Activated CD4-positive, alpha-beta T cell treated with anti-CD3 and anti-CD28 coated beads, Interleukin-2, amount 10 ng/mL, durations not matched to agents 24 days and 14 days (primary cell): ENCODE measurements around the gene KLF9. TPM values are rescaled to one million over a fixed set of nuclear protein-coding genes. Genes with fewer than 3 reads are reported as not detected.

ENCODE experiments used
- DNase-seq: peaks from one replicate; pipeline ENCODE4 v3.0.0; 2022
- H3K27ac Mint-ChIP-seq: one replicate; pipeline ENCODE4 v1.8.0; 2022; ENCODE audit warnings: mild to moderate bottlenecking, mixed read lengths
- H3K27me3 Mint-ChIP-seq: one replicate; pipeline ENCODE4 v1.8.0; 2022; ENCODE audit warnings: mixed read lengths
- H3K36me3 Mint-ChIP-seq: one replicate; pipeline ENCODE4 v1.8.0; 2022; ENCODE audit warnings: low read depth, mild to moderate bottlenecking, mixed read lengths
- H3K4me1 Mint-ChIP-seq: one replicate; pipeline ENCODE4 v1.8.0; 2021; ENCODE audit warnings: mixed read lengths
- H3K4me3 Mint-ChIP-seq: one replicate; pipeline ENCODE4 v1.8.0; 2022; ENCODE audit warnings: mild to moderate bottlenecking, moderate library complexity, mixed read lengths
- H3K9me3 Mint-ChIP-seq: one replicate; pipeline ENCODE4 v1.8.0; 2021; ENCODE audit warnings: mixed read lengths
- intact Hi-C: fragments of 100-400 bp; cut with micrococcal nuclease; formaldehyde crosslinking; loops from one replicate; pipeline ENCODE4 v1.15.1; 2023
- total RNA-seq: library from RNA; stranded (reverse); gene quantifications from 2 replicates; pipeline ENCODE4 v1.2.3, GENCODE V29; 2022

KLF9 gene
- total RNA-seq, 1 donor from 2014 or later, result 16.3 TPM

- DNase-seq, result peak; percentile 96
- peak overlapping the region; percentile 97 for H3K27ac Mint-ChIP-seq
- H3K4me1 Mint-ChIP-seq, result peaks cover 51% of the 10 kb centered on the region
- H3K36me3 Mint-ChIP-seq, result no peaks in the 10 kb centered on the region
- intact Hi-C loops, result loop anchor here (5.0 to 10.0 kb wide), 6 partner anchors 597 to 1946 kb away; partner anchors contain the start of genes ABHD17B, C9orf85, CFAP95 and TJP2
- H3K27me3 Mint-ChIP-seq, result no peaks in the 10 kb centered on the region
- H3K4me3 Mint-ChIP-seq, result peak overlapping the region; percentile 89
- no peaks in the 10 kb centered on the region for H3K9me3 Mint-ChIP-seq
These were observed 4.5 kb upstream of the KLF9 start for GRCh38 chr9:70418822-70419555.

GRCh38 chr9:70415476-70415875 lies 1.0 kb upstream of the KLF9 start:
- no peak for DNase-seq
- intact Hi-C loops, result loop anchor here (5.0 to 10.0 kb wide), 6 partner anchors 593 to 1949 kb away; partner anchors contain the start of genes ABHD17B, C9orf85, CFAP95 and TJP2
- H3K27me3 Mint-ChIP-seq, result no peaks in the 10 kb centered on the region
- H3K4me1 Mint-ChIP-seq, result peaks cover 43% of the 10 kb centered on the region
- H3K4me3 Mint-ChIP-seq, result peak overlapping the region; percentile 100
- H3K9me3 Mint-ChIP-seq, result no peaks in the 10 kb centered on the region
- H3K36me3 Mint-ChIP-seq, result peaks cover 11% of the 10 kb centered on the region
- no peak overlapping the region for H3K27ac Mint-ChIP-seq

GRCh38 chr9:70415041-70415440 lies 584 bp upstream of the KLF9 start:
- H3K9me3 Mint-ChIP-seq, result no peaks in the 10 kb centered on the region
- H3K27ac Mint-ChIP-seq, result no peak overlapping the region
- intact Hi-C loops, result loop anchor here (5.0 to 10.0 kb wide), 6 partner anchors 593 to 1950 kb away; partner anchors contain the start of genes ABHD17B, C9orf85, CFAP95 and TJP2
- H3K27me3 Mint-ChIP-seq, result no peaks in the 10 kb centered on the region
- peak overlapping the region; percentile 100 for H3K4me3 Mint-ChIP-seq
- peaks cover 11% of the 10 kb centered on the region for H3K36me3 Mint-ChIP-seq
- peak; percentile 46 for DNase-seq
- peaks cover 44% of the 10 kb centered on the region for H3K4me1 Mint-ChIP-seq

DNA sequence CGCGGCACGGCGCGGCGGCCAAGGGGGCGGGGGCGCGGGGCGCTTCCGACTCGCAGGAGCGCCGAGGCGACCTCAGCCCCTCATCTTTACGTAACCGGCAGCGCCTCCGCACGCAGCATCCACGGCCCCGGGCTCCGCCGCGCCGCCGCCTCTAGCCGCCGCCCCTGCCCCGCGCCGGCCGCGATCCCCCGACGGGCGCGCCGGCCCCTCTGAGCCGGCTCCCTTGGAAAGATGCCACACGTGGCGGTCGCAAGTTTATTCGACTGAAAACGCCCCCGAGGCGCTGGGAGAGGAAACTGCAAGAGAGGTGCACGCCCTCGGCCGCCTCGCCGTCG lies 1.0 kb downstream of the KLF9 start:
- no peak for DNase-seq
- intact Hi-C loops, result loop anchor here (10.0 kb wide), 4 partner anchors 659 to 1951 kb away; partner anchors contain the start of genes ABHD17B, C9orf85, TJP2 and ZFAND5
- peak overlapping the region; percentile 100 for H3K4me3 Mint-ChIP-seq
- peaks cover 11% of the 10 kb centered on the region for H3K36me3 Mint-ChIP-seq
- H3K9me3 Mint-ChIP-seq, result no peaks in the 10 kb centered on the region
- H3K4me1 Mint-ChIP-seq, result peaks cover 46% of the 10 kb centered on the region
- peak overlapping the region; percentile 100 for H3K27ac Mint-ChIP-seq
- H3K27me3 Mint-ChIP-seq, result no peaks in the 10 kb centered on the region

GRCh38 chr9:70412832-70413463 lies 1.5 kb downstream of the KLF9 start:
- peak overlapping the region; percentile 97 for H3K4me3 Mint-ChIP-seq
- intact Hi-C loops, result loop anchor here (1.0 to 10.0 kb wide), 5 partner anchors 7 to 1952 kb away; partner anchors contain the start of genes ABHD17B, C9orf85, TJP2 and ZFAND5

GRCh38 chr9:70411930-70412831 lies 2.3 kb downstream of the KLF9 start:
- Mint-ChIP-seq H3K27me3 (no peaks in the 10 kb centered on the region), H3K27ac (peak overlapping the region; percentile 99), H3K4me3 (peak overlapping the region; percentile 97), H3K36me3 (peaks cover 16% of the 10 kb centered on the region), H3K4me1 (peaks cover 55% of the 10 kb centered on the region), H3K9me3 (no peaks in the 10 kb centered on the region)
- intact Hi-C loops, result loop anchor here (1.0 to 10.0 kb wide), 5 partner anchors 8 to 1953 kb away; partner anchors contain the start of genes ABHD17B, C9orf85, TJP2 and ZFAND5
- DNase-seq, result peak; percentile 89

More at GRCh38 chr9:70412832-70413463, 1.5 kb downstream of the KLF9 start:
- H3K36me3 Mint-ChIP-seq, result peaks cover 11% of the 10 kb centered on the region
- no peaks in the 10 kb centered on the region for H3K27me3 Mint-ChIP-seq
- peaks cover 48% of the 10 kb centered on the region for H3K4me1 Mint-ChIP-seq
- peak overlapping the region; percentile 99 for H3K27ac Mint-ChIP-seq
- peak; percentile 82 for DNase-seq
- no peaks in the 10 kb centered on the region for H3K9me3 Mint-ChIP-seq

DNA sequence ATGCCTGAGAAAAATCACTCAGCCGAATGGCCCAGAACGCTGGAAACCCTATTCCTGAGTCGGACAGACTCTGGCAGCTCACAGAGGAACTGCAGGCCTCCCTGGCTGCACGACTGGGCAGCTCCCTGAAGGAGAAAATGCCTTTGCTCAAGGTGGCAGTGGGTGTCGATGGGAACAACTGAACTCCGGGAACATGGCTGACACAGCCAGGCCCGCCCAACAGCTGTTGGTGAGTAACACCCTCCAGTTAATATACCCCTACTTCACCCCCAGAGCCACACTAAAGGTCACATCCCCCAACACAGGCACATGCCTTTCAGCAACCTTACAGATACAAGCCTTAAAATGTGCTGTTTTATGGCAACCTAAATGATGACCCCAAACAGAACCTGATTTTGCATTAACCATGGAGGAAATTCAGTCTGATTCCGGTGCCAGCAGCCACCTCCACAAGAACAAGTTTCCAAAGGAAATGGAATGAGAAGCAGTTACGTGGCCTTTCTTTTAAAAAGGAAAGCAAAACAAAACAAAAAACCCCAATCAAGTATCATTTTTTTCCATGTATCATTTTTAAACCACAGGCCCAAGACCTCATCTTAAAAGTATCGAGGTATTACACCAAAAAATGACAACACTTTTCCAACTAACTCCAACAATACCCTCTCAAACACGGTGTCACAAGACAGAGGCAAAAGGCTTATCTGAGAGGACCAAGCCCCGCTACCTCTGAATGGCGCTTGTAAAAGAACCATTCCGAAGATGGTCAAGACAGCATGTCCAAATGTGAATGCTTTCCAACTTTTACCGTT lies 3.1 kb downstream of the KLF9 start:
- no peaks in the 10 kb centered on the region for H3K9me3 Mint-ChIP-seq
- peak; percentile 84 for DNase-seq
- H3K4me3 Mint-ChIP-seq, result peak overlapping the region; percentile 97
- no peaks in the 10 kb centered on the region for H3K27me3 Mint-ChIP-seq
- intact Hi-C loops, result loop anchor here (10.0 kb wide), 4 partner anchors 657 to 1953 kb away; partner anchors contain the start of genes ABHD17B, C9orf85, TJP2 and ZFAND5
- H3K27ac Mint-ChIP-seq, result peak overlapping the region; percentile 99
- peaks cover 60% of the 10 kb centered on the region for H3K4me1 Mint-ChIP-seq
- peaks cover 17% of the 10 kb centered on the region for H3K36me3 Mint-ChIP-seq

DNA sequence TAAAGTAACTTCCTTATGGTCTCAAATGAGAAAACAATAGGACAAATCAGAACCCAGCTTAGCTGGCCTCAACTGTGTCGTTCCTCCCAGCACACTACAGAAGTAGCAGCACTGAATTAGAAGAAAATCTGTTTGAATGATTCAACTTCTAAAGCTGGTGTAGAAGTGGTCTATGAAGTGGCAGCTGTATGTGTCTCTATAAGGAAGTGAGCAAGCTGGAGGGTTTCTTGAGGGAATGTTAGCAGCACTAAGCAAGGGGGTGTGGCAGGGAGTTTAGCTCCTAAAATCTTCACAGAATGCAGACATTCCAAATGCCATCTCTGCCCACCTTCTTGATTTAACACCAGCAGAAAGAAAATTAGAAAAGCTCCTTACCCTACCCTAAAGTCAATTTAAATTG lies 4.1 kb downstream of the KLF9 start:
- Mint-ChIP-seq H3K4me3 (peak overlapping the region; percentile 97), H3K9me3 (no peaks in the 10 kb centered on the region)
- intact Hi-C loops, result loop anchor here (1.0 to 10.0 kb wide), 5 partner anchors 152 to 1954 kb away; partner anchors contain the start of genes ABHD17B, C9orf85, SMC5 and TJP2

DNA sequence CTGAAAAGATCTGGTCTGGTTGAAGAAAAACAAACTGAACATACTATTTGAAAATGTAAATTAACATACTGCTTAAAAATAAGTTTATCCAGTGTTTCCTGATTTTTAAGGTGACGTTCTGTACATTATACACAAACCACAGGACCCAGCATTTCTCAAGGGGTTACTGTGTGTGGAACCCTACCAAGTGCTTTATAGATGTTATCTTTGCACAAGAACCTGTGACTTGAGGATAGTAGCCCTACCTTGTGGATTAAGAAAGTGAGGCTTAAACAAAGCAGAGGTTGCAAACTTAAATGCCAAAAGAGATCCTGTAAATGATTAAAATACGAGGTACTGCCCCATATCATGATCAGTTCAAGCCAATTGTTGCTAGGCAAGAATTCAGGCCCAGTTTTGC lies 4.7 kb downstream of the KLF9 start:
- peaks cover 20% of the 10 kb centered on the region for H3K36me3 Mint-ChIP-seq
- intact Hi-C loops, result loop anchor here (1.0 to 10.0 kb wide), 5 partner anchors 151 to 1955 kb away; partner anchors contain the start of genes ABHD17B, C9orf85, SMC5 and TJP2
- no peaks in the 10 kb centered on the region for H3K9me3 Mint-ChIP-seq
- H3K4me3 Mint-ChIP-seq, result peak overlapping the region; percentile 97
- H3K27me3 Mint-ChIP-seq, result no peaks in the 10 kb centered on the region
- DNase-seq, result no peak
- peaks cover 67% of the 10 kb centered on the region for H3K4me1 Mint-ChIP-seq
- H3K27ac Mint-ChIP-seq, result peak overlapping the region; percentile 99

More for the DNA sequence above, 4.1 kb downstream of the KLF9 start:
- Mint-ChIP-seq H3K4me1 (peaks cover 65% of the 10 kb centered on the region), H3K36me3 (peaks cover 20% of the 10 kb centered on the region), H3K27ac (peak overlapping the region; percentile 99), H3K27me3 (no peaks in the 10 kb centered on the region)
- DNase-seq, result no peak

- Mint-ChIP-seq H3K27ac (no peak overlapping the region), H3K9me3 (no peaks in the 10 kb centered on the region), H3K36me3 (peaks cover 20% of the 10 kb centered on the region), H3K4me3 (no peak overlapping the region), H3K27me3 (no peaks in the 10 kb centered on the region), H3K4me1 (peaks cover 63% of the 10 kb centered on the region)
- intact Hi-C loops, result no loop called here
- DNase-seq, result no peak
These were observed 5.2 kb downstream of the KLF9 start for GRCh38 chr9:70409280-70409679.

DNA sequence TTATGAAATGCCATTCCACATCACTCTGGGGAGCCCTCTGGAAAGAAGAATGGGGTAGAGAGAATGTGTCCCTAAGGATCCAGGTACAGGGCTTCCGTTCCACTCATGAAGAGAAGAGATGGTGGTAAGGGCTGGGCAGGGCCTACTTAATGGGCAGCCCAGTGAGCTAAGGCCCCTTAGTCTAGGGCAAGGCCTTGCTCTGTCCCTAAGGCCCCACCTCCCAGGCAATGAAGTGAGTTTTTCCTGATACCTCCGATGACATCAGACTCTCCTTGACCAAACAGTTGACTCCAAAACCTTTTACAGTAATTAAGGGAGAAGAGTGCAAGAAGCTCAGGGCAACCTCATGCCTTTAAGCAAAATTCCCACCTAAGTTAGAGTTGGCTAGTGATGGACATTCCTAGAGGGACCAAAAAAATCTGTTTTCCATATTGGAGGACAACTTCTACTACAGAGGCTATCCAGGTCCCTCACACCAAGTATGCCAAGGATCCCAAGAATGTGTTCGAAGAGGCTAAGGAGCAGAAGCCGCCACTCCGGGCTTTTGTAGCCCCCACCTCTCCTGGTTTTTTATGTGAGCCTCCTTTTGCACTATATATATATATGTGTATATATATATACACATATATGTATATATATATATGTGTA lies 5.9 kb downstream of the KLF9 start:
- Mint-ChIP-seq H3K4me1 (peaks cover 64% of the 10 kb centered on the region), H3K27me3 (no peaks in the 10 kb centered on the region), H3K9me3 (no peaks in the 10 kb centered on the region), H3K27ac (no peak overlapping the region), H3K36me3 (peaks cover 17% of the 10 kb centered on the region), H3K4me3 (no peak overlapping the region)
- DNase-seq, result no peak
- intact Hi-C loops, result no loop called here

DNA sequence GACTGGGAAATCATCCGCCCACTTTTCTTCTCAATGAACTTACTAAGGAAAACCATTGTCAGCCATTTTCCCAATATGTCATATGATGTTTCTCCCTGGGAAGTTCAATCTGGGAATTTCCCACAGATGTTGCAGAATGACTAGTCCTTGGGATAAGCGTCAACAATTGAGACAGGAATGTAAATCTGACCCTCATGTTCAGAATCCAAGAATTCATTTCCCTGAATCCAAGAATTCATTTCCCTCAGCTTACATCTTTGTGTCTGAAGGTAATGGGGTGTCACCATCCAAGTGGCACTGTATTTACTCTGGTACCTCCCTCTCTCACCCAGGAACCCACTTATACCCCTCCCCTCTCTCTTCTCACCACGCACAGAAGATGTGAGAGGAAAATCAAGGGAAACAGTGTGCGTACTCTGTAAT lies 7.4 kb downstream of the KLF9 start:
- no peaks in the 10 kb centered on the region for H3K27me3 Mint-ChIP-seq
- peak overlapping the region; percentile 82 for H3K27ac Mint-ChIP-seq
- H3K36me3 Mint-ChIP-seq, result peaks cover 17% of the 10 kb centered on the region
- peak; percentile 52 for DNase-seq
- H3K9me3 Mint-ChIP-seq, result no peaks in the 10 kb centered on the region
- intact Hi-C loops, result loop anchor here (2.0 kb wide), 2 partner anchors 14 to 66 kb away; no protein-coding TSS in a partner anchor
- H3K4me3 Mint-ChIP-seq, result peak overlapping the region; percentile 52
- peaks cover 62% of the 10 kb centered on the region for H3K4me1 Mint-ChIP-seq
